NCI-H460 (cell line): Measurements from ENCODE around the gene NFKB1. TPM values are rescaled to one million over a fixed set of nuclear protein-coding genes. Genes with fewer than 3 reads are reported as not detected.
"Not testable (repeated sequence)": the region's sequence is repeated elsewhere in the genome, so short reads cannot be mapped to it uniquely, and the experiment has no call there.

Source experiments
- DNase-seq: peaks from one replicate; pipeline ENCODE4 v3.0.0-alpha.2; 2016; ENCODE audit warnings: low read depth; ENCODE audit errors: extremely low read depth
- total RNA-seq: library from RNA; depleted of rRNA; stranded (reverse); fragments of >200 nt; shearing (Covaris generic); gene quantifications from 2 replicates; pipeline ENCODE4 v1.2.3, GENCODE V29; 2014

NFKB1 gene
- total RNA-seq, 1 experiment from 2014 or later, result 23.9 TPM

DNA sequence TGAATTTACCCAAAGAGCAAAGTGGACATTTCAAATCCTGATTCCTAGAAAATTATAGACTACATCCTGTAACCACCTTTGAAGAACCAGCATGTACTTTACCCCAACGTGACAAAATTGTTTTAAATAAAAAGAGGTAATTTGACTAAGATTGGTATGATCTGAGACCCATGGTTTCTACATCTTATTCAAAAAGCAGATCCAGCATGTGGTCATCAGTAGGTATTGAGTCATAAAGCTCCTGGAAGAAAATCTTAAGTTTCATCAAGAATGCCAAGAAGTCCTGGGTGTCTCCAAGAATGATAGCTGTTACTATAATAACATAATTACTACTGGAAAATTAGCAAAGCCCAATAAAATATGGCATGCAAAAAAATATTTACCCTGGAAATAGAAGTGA, 61.8 kb downstream of the NFKB1 start:
- DNase-seq, result no peak

DNA sequence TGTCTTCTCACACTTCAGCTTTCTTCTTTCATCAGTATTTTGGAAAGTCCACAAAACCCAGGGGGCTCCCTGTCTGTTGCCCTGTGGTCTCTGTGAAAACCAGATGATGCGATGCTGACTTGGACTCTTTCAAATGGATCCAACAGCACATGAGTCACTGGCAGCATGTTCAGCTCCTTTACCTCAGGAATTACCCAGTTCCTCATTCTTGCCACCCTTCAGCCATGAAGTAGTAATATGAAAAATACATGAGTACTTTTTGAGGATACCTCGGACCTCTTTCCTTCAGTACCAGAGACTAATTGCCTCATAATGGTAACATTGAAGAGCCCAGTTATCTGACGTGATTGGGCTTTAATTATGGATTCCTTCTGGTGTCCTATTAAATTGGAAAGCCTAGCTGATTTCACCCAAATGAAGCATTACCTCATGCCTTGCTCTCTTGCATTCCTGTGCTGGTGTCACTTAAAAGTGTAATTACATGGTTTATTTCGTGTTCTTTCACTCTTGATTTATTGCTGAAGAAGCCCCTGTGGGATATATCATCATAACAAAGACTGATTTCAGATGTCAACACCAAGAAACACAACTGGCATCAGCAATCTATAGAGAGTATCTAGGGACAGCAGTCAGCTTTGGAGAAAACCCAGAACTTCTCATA, 63.4 kb downstream of the NFKB1 start:
- DNase-seq, result no peak

DNA sequence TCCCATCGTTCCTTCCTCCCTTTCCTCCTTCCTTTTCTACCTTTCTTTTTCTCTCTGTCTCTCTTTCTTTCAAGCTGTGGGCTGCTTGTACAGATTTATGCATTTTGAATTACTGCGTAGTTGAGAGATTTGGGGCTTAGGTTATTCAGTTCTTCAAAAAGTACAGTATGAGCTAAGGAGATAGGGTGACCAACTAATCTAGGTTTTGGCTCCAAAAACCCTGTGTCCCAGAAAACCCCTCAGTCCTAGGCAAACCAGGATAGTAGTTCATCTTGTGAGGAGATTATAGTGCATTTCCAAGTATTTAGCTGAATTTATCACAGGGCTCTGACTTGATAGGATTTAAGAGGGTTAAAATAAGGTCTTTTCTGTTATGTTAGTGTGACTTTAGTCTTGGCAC, 64.5 kb downstream of the NFKB1 start:
- no peak for DNase-seq

DNA sequence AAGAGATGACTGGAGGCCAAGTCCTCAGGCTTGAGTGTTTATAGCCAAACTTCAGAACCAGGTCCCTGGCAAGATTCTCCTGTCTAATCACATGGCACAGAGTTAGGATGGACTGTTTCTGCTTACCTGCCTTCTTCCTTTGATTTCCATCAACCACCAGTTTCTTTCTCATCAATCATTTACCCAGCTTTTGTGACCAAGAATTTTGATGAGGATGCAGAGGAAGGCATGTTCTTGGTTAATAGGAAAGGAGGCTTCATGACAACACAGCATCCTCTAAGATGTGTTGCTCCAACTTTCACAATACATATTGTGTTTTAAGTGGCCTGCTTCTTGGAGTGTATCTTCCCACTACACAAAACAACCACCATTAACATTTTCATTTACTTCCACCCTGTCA, 65.3 kb downstream of the NFKB1 start:
- no peak for DNase-seq

DNA sequence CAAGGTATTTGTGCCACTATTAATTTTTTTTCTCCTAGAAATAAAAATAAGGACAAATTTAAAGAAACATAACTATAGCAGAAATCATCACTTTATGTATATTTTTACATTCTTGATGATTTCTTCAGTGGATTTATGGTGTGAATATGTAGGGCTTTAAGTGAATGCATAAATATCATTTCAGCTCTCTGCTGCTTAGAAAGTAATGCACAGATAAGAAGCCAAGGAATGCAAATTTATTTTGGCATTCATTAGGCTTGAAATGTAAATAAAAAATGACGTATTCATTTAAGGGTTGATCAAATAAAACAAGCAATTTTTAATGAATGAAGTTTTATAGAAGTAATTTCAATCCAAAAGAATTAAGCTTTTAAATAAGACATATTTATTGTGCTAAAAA, 66.3 kb downstream of the NFKB1 start:
- no peak for DNase-seq

DNA sequence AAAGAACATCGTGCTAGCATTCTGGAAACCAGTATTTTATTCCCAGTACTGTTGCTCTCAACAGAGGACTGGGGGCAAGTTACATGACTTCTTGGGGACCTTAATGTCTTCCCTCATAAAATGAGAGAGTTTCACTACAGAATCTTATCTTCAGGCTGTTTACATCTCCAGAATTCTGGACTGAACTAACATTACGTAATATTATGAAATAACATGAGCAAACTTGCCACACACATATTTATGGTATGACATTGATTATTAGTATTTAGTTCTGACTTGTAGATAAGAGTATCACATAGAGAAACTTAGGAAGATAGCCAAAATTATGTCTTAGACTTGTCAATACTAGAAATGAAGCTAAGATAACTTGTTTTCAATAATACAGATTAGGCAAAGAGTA, 68.0 kb downstream of the NFKB1 start:
- no peak for DNase-seq

DNA sequence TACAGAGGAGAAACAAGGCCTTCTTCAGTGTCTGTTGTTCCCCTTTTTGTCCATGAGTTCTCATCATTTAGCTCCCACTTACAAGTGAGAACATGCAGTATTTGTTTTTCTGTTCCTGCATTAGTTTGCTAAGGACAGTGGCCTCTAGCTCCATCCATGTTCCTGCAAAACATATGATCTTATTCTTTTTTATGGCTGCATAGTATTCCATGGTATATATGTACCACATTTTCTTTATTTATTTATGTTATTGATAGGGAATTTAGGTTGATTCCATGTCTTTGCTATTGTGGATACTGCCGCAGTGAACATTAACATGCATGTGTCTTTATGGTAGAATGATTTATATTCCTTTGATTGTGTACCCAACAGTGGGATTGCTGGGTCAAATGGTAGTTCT, 69.1 kb downstream of the NFKB1 start:
- DNase-seq, result not testable (repeated sequence)

DNA sequence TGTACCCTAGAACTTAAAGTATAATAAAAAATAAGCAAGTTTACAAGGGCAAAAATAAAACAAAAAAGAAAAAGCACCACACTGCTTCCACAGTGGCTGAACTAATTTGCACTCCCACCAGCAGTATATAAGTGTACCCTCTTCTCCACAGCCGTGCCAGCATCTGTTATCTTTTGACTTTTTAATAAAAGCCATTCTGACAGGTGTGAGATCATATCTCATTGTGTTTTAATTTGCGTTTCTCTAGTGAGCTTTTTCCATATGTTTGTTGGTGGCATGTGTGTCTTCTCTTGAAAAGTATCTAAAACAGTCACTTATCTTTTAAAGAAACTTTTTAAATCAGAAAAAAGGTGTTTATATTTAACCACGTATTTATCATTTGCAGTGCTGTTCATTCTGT, 71.3 kb downstream of the NFKB1 start:
- no peak for DNase-seq

DNA sequence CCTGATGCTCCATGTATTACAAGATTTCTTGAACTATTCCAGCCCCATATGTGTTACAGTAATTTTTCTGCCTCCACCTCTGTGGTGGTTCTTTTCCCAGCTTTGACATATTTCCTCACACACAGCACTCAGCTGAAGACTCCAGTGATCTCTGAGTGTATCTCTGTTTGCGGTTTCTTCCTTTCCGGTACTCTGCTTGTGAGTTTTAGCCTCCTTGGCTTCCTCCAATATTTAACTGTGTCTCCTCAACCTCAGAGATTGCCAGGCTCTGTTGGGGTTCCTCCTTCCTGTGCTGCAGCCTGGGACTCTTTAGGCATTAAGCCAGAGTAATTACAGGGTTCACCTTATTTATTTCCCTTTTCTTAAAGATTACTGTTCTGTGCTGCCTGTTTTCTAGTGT, 73.2 kb downstream of the NFKB1 start:
- DNase-seq, result no peak

DNA sequence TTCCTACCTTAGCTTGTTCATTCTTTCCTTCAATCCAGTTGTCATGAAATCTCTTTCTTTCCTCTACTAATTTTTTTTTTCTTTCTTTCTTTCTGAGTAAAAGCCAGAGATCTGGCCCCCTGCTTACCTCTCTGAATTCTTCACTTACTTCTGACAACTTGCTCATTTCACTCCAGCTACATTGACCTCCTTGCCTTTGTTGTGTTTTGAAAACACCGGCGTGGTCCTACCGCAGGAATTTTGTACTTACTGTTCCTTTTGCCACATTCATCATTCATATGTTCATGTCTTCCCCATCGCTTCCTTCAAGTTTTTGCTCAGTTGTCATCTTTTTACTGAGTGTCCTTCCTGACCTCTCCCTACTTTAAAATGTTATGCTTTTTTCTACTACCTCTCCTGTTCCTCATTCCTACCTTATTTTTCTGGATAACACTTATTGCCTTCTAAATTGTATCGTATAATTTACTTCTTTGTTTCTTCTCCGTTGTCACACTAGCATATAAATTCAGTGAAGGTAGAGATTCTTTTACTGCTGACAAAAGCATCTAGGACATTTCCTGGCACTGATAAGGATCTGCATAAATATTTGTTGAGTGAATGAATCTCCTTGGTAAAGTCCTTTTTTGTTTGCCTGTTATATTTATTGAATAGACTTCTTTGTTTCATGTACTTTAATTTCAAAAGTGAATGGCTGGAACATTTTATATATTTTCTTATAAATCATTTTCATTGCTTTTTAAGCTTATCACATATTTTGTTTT, 74.4 kb downstream of the NFKB1 start:
- DNase-seq, result peak; percentile 20

DNA sequence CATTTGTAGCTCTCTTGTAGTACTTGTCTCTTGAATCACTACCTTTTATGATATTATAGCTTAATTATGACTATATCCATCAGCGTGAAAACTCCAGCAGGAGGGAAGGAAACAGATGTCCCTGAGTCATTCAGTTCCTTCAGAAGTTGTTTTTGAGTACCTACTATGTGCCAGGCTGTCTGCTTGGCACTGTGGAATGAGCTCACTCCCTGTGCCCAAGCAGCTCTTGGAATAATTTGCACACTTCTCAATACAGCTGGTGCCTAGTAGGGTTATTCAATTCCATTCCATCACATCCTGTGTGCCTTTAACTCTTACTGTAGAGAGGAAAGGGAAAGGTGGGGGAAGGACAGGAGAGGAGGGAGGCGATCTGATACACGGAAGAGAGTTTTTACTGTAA, 77.1 kb downstream of the NFKB1 start:
- no peak for DNase-seq

DNA sequence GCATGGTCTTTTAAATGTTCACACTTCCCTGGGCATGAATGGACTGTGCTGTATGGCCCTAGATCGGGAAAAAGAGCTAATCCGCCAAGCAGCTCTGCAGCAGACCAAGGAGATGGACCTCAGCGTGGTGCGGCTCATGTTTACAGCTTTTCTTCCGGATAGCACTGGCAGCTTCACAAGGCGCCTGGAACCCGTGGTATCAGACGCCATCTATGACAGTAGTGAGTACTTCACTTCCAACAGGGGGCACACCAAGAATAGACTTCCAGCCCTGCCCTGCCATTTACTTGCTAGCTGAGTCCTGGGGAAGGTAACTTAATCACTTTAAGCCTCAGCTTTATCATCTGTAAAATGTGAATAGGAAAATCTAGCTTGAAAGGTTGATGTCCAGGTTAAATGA, 77.7 kb downstream of the NFKB1 start:
- DNase-seq, result no peak

DNA sequence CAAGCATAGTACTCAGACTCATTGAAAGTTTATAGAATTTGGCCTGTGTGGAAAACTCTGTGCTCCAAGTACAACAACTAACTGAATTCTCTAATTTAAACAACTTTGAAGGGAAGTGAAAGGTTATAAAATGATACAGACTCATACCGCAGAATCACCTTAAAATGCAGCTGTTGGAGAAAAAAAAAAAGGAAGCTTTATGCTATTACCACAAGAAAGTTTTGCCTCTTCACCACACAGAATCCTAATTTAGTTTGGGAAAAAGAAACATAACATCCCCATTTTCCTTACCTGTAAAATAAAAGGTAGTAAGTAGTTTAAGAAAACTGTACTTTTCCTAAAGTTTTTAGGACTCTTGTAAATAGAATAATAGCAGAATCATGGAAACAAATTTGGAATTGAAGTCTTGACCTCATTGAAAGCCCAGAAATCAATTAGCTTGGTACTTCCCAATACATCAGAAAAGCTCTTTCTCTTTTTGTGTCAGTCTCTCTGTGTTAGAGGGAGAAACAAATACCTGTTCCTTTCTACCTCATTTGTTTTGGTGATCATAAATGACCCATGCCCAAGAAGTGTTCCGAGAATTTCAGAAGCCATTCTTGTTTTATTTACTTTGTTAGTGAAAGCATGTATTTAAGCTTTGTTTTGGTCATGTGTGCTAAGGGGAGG, 78.8 kb downstream of the NFKB1 start:
- no peak for DNase-seq

DNA sequence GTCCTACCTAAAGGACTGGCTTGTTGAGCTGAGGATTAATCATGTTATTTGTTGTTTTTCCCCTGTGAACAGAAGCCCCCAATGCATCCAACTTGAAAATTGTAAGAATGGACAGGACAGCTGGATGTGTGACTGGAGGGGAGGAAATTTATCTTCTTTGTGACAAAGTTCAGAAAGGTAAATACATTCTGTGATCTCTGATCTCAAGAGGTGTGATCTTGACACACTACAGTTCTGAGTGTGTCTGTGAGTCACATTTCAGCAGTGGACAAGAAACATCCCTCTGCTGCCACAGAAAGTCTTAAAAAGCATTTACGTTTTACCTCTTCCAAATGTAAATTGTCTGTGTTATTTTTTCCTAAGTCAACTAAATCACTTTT, 79.3 kb downstream of the NFKB1 start:
- no peak for DNase-seq

DNA sequence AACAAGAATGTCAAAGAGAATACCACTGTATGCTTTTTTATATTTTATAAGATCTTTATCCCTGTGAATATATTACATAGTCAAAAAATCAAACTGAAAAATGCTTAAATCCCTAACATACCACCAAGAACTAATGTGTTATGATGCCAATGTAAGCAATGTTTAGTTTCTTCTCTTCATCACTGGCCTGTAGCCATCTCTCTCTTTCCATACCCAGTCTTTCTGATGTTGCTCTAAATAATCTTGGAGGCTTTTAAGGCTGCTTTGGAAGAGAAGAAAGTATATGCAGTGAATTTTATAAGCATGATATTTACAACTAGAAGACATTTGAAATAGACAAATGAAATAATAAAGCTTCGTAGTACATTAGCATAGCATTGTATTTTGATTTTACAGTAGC, 82.9 kb downstream of the NFKB1 start:
- DNase-seq, result no peak

DNA sequence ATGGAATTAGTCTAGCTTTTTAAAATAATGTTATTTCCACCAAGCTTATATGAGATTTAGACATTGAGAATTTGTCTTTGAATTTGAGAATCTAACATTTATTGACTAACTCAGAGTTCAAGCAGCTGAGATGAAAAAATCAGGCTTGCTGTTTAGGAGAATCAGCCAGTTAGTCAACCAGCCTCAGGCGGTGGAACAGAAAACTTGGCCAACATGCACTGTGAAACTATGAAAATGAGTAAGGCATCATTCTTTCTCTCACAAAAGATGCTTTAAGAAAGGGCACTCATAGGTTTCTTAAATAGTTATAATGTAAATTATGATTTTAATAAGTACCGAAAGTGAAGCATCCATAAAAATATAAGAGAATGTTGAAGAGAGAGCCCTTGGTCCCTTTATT, 84.2 kb downstream of the NFKB1 start:
- no peak for DNase-seq

DNA sequence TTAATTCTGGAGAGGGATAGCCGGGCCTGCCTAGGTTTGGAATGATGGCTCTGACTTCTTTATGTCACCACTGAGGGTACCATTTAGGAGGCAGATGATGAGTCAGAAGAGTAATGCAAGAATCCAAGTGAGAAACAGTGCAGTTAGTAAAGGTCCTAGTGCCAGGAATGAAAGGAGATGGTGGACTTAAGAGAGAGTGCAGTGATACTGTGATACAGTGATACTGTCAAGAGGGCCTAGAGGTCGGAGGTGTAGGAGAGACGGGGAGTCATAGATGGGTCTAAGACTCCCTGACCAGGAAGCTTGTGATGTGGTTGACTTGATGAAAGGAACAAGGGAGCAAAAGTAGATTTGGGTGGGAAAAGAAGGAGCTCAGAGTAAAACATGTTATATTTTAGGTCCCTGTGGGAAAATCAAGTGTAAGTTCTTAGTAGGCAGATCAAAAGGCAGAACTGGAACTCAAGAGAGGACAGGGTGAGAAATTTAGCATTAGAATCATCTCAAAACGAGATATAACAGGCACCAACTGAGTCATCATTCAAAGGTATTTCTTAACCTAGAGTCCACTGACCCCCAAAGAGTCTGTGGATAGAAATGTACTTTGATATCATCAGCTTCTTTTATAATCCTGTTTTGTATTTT, 85.0 kb downstream of the NFKB1 start:
- no peak for DNase-seq

DNA sequence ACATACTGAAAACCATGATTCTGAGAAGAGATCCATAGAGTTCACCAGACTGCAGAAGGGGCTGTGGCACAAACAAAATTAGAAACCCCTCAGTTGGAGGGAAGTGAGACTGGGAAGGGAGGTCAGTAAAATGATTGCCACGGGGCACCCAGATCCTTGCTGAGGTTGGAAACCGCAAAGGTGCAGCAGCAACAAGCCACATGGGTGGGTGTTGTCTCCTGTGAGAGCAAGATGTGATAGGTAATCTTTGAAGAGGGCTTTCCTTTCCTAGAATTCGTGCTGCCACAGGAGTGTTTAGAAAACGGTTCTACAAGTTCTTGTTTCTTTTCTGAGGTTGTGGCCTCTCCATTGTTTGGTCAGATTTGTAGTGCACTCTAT, 85.5 kb downstream of the NFKB1 start:
- DNase-seq, result no peak

DNA sequence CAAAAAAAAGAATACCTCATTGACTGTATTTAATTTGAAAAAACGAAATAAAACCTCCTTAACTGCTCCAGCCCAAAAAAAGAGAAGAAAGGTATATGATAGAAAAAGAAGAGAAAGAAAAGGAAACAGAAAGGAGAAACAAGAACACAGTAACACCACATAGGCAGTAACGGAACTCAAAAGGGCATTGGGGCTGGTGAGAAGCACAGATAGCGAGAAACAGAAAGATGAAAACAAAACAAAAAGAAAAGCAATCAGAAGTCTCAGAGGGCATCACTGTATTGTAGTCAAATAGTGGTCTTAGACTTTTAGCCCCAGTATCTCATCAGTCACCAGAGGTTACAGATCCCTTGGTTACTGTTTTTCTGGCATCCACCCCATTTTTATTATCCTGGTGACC, 88.6 kb downstream of the NFKB1 start:
- DNase-seq, result no peak

DNA sequence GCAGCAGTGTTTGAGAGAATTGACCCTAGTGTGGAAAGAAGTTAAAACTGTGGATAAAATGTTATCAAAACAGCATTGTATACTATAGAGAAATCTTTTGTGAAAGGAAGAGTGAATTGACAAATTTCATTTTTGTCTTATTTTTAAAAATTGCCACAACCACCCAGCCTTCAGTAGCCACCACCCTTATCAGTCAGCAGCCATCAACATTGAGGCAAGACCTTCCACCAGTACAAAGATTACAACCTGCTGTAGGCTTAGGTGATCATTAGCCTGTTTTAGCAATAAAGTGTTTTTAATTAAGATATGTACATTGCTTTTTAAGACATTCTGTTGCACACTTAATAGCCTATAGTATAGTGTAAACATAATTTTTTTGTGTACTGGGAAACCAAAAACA, 91.1 kb downstream of the NFKB1 start:
- DNase-seq, result no peak

DNA sequence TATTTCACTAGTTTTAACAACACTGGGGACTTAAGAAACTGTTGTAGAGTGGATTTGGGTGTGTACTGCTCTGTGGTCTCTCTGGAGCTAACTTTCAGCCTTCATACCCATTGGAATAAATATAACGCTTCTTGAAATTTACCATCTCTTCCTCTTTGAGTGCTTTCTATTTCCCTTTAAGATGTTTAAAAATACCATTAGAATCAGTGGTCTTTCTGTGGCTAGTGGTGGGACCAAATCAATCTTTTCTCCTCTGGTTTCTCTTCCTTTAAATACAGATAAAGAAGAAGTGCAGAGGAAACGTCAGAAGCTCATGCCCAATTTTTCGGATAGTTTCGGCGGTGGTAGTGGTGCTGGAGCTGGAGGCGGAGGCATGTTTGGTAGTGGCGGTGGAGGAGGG, 92.0 kb downstream of the NFKB1 start:
- no peak for DNase-seq

DNA sequence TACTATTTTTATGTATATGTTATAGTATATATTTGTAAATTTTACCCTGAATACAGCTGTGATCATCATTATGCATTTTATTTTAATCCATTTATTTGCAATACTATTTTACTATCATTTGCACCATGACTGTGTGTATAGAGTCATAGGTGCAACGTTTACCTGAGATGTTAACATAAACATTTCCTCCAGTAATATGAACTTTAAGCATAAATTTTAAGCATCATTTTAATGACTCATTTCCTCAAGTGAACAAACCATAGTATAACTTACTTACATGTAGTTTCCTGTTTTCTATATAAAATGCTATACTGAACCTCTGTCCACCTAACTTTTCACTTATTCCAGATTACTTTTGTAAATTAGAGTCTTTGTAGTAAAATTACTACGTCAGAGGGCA, 92.8 kb downstream of the NFKB1 start:
- DNase-seq, result no peak
